ENCODE data around the gene ERBB3.
"Not testable (repeated sequence)": the region's sequence is repeated elsewhere in the genome, so short reads cannot be mapped to it uniquely, and the experiment has no call there.

Gene ERBB3

GRCh38 chr12:56041552-56042429 lies 38.2 kb upstream of the ERBB3 start, which contains the start of gene RPS26:
TSS of gene RPS26 (plus strand) at chr12:56041918. CDS start at chr12:56042167, 249 bp downstream.
- TF ChIP-seq, protein P1, sequence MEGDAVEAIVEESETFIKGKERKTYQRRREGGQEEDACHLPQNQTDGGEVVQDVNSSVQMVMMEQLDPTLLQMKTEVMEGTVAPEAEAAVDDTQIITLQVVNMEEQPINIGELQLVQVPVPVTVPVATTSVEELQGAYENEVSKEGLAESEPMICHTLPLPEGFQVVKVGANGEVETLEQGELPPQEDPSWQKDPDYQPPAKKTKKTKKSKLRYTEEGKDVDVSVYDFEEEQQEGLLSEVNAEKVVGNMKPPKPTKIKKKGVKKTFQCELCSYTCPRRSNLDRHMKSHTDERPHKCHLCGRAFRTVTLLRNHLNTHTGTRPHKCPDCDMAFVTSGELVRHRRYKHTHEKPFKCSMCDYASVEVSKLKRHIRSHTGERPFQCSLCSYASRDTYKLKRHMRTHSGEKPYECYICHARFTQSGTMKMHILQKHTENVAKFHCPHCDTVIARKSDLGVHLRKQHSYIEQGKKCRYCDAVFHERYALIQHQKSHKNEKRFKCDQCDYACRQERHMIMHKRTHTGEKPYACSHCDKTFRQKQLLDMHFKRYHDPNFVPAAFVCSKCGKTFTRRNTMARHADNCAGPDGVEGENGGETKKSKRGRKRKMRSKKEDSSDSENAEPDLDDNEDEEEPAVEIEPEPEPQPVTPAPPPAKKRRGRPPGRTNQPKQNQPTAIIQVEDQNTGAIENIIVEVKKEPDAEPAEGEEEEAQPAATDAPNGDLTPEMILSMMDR (IDR thresholded peaks at IDR 0.05; ENCODE audit: insufficient read depth, low read length), result peak; percentile 32
- TF ChIP-seq POLR2AphosphoS5 (IDR thresholded peaks at IDR 0.05; ENCODE audit: low read depth) (peak; percentile 100), GABPA (IDR thresholded peaks at IDR 0.05; ENCODE audit: low read depth) (peak; percentile 96), SPI1 (IDR thresholded peaks at IDR 0.05; ENCODE audit: borderline replicate concordance, low read depth) (peak; percentile 3; the same call in 1 of the 2 replicates)
- TF ChIP-seq, protein P2, sequence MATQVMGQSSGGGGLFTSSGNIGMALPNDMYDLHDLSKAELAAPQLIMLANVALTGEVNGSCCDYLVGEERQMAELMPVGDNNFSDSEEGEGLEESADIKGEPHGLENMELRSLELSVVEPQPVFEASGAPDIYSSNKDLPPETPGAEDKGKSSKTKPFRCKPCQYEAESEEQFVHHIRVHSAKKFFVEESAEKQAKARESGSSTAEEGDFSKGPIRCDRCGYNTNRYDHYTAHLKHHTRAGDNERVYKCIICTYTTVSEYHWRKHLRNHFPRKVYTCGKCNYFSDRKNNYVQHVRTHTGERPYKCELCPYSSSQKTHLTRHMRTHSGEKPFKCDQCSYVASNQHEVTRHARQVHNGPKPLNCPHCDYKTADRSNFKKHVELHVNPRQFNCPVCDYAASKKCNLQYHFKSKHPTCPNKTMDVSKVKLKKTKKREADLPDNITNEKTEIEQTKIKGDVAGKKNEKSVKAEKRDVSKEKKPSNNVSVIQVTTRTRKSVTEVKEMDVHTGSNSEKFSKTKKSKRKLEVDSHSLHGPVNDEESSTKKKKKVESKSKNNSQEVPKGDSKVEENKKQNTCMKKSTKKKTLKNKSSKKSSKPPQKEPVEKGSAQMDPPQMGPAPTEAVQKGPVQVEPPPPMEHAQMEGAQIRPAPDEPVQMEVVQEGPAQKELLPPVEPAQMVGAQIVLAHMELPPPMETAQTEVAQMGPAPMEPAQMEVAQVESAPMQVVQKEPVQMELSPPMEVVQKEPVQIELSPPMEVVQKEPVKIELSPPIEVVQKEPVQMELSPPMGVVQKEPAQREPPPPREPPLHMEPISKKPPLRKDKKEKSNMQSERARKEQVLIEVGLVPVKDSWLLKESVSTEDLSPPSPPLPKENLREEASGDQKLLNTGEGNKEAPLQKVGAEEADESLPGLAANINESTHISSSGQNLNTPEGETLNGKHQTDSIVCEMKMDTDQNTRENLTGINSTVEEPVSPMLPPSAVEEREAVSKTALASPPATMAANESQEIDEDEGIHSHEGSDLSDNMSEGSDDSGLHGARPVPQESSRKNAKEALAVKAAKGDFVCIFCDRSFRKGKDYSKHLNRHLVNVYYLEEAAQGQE (IDR thresholded peaks at IDR 0.05; ENCODE audit: insufficient replicate concordance, low read depth), result peak; percentile 82
- peak within 1 kb of the TSS; percentile 98 for H3K27ac ChIP-seq (replicated peaks)
- H3K4me3 ChIP-seq (replicated peaks; ENCODE audit: insufficient read depth, low read length), result peak within 1 kb of the TSS; percentile 80
- DNase-seq (ENCODE audit: low read depth in 1 of 2, low spot score in 1 of 2), result peak; percentile 99 to 100
- H3K27me3 ChIP-seq (ENCODE audit: insufficient read depth, poor library complexity, severe bottlenecking), result no peaks in the 10 kb centered on the region

DNA sequence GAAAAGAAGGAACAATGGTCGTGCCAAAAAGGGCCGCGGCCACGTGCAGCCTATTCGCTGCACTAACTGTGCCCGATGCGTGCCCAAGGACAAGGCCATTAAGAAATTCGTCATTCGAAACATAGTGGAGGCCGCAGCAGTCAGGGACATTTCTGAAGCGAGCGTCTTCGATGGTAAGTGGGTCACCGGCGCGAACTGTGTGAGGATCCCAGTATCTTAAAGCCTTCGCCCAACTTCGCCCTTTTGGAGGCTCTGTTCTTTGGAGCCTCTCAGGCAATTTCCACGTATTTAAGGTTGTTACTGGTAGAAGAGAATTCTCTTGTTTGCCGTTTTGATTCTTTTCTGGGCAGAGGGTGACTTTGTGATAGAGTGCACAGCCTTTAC lies 37.5 kb upstream of the ERBB3 start:
- not testable (repeated sequence) for DNase-seq (ENCODE audit: low read depth in 1 of 2, low spot score in 1 of 2)

DNA sequence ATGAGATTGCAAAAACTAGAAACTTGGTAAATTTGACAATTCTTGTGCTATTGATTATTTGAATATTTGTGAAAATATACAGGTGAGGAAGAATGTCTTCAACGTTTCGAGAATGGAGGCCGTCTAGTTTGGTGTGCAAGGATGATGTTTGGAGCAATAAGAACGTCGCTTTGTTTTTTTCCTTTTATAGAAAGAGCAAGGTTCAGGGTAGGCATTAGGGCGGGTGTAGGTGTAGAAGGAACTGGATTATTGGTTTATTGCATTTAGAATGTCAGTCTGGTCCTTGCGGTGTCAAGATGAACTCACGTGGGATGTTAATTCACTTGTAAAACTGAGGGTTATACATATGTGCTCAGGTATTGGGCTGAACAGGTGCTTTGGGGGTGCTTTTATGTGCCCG lies 37.1 kb upstream of the ERBB3 start:
- Histone ChIP-seq H3K27me3 (ENCODE audit: insufficient read depth, poor library complexity, severe bottlenecking) (no peaks in the 10 kb centered on the region), H3K4me3 (replicated peaks; ENCODE audit: insufficient read depth, low read length) (peak overlapping the region; percentile 80), H3K27ac (replicated peaks) (peak overlapping the region; percentile 98)
- DNase-seq (ENCODE audit: low read depth in 1 of 2, low spot score in 1 of 2), result no peak
- no peak for TF ChIP-seq SPI1 (IDR thresholded peaks at IDR 0.05; ENCODE audit: borderline replicate concordance, low read depth)
- TF ChIP-seq GABPA (IDR thresholded peaks at IDR 0.05; ENCODE audit: low read depth), result no peak
- no peak for TF ChIP-seq POLR2AphosphoS5 (IDR thresholded peaks at IDR 0.05; ENCODE audit: low read depth)
- TF ChIP-seq, protein P2 (IDR thresholded peaks at IDR 0.05; ENCODE audit: insufficient replicate concordance, low read depth), result no peak
- TF ChIP-seq, protein P1 (IDR thresholded peaks at IDR 0.05; ENCODE audit: insufficient read depth, low read length), result no peak

More for the DNA sequence above, 37.5 kb upstream of the ERBB3 start:
- H3K27me3 ChIP-seq (ENCODE audit: insufficient read depth, poor library complexity, severe bottlenecking), result not testable (repeated sequence)
- Histone ChIP-seq H3K4me3 (replicated peaks; ENCODE audit: insufficient read depth, low read length) (peak overlapping the region; percentile 80), H3K27ac (replicated peaks) (peak overlapping the region; percentile 98)

- Histone ChIP-seq H3K27me3 (ENCODE audit: insufficient read depth, poor library complexity, severe bottlenecking) (no peaks in the 10 kb centered on the region), H3K4me3 (replicated peaks; ENCODE audit: insufficient read depth, low read length) (no peak overlapping the region), H3K27ac (replicated peaks) (no peak overlapping the region)
- TF ChIP-seq, protein P1 (IDR thresholded peaks at IDR 0.05; ENCODE audit: insufficient read depth, low read length), result no peak
- TF ChIP-seq, protein P2 (IDR thresholded peaks at IDR 0.05; ENCODE audit: insufficient replicate concordance, low read depth), result no peak
- no peak for TF ChIP-seq SPI1 (IDR thresholded peaks at IDR 0.05; ENCODE audit: borderline replicate concordance, low read depth)
- TF ChIP-seq POLR2AphosphoS5 (IDR thresholded peaks at IDR 0.05; ENCODE audit: low read depth), result no peak; the same call in none of the 2 replicates
- no peak for TF ChIP-seq GABPA (IDR thresholded peaks at IDR 0.05; ENCODE audit: low read depth)
- no peak for DNase-seq (ENCODE audit: low read depth in 1 of 2, low spot score in 1 of 2)
Measured at GRCh38 chr12:56046027-56046780, 33.8 kb upstream of the ERBB3 start.

Data from HL-60 (cell line).